HG02642 (cell line): ENCODE data around the gene TNRC6A.
"Not testable (repeated sequence)": the region's sequence is repeated elsewhere in the genome, so short reads cannot be mapped to it uniquely, and the experiment has no call there.

Source experiments
- ATAC-seq: cut with Tn5 transposase; IDR thresholded peaks from one replicate; pipeline ENCODE4 v1.9.1; 2021; ENCODE audit warnings: mild to moderate bottlenecking; ENCODE audit not compliant: unreplicated experiment, poor library complexity

Gene TNRC6A

GRCh38 chr16:24729243-24729950 is at the start of gene TNRC6A:
Gene TNRC6A, plus strand, starts transcription at chr16:24729651. Its CDS starts 191 bp downstream, at chr16:24729842.
- ATAC-seq, result peak; percentile 96

DNA sequence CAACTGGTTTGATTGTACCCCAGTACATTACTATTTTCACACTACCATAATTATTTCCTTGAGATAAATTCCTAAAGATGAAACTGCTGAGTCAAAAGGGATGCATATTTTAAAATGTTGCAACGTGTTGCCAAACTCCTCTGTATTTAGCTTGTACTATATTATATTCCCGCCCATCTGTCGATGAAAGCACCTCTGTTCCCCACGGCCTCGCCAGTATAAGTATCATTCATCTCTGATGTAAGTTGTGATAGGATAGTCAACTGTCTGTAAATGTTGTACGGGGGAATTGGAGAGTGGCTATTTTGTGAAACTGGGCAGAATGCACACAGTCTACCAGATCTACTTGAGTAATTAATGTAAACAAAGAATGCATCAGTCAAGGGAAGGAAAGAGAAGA is 47.7 kb upstream of the TNRC6A start:
- ATAC-seq, result no peak

GRCh38 chr16:24683250-24683649 is 46.2 kb upstream of the TNRC6A start:
- no peak for ATAC-seq

GRCh38 chr16:24683847-24684493 is 45.5 kb upstream of the TNRC6A start:
- ATAC-seq, result no peak

- no peak for ATAC-seq
These were observed 43.7 kb upstream of the TNRC6A start for GRCh38 chr16:24685539-24686432.

DNA sequence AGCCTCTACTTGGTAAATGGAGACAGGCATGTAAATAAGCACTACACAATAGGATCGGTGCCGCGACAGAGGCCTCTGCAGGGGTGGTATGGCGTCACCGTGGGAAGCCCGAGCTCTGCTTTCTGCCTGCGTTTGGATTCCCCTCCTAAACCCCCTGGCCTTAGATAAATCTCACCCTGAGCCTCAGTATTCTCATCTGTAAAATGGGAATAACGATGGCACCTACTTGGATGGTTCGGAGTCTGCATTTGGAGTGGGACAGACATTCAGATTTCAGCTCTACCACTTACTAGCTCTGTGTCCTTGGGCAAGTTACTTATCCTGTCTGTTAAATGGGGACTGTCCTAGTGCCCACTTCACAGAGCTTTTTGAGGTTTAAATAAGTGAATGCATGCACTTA is 42.8 kb upstream of the TNRC6A start:
- ATAC-seq, result no peak

GRCh38 chr16:24688359-24688758 is 41.1 kb upstream of the TNRC6A start:
- ATAC-seq, result no peak

- ATAC-seq, result no peak
These were observed 40.3 kb upstream of the TNRC6A start for GRCh38 chr16:24689128-24689527.

DNA sequence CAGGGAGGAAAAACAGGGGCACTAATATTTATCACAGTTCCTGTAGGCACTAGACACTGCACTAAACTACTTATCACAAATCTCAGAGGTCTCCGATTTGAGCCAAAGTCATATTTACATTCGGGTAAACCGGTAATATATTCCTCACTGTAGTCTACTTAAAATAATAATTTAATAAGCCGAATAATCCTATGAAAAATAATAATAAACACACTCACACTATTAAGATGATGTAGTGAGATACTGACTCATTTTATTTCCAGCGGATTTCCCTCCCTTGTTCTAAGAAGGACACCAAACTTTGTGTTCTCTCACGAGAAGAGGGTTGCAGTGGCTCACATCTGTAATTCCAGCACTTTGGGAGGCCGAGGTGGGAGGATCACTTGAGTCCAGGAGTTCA is 36.6 kb upstream of the TNRC6A start:
- ATAC-seq, result no peak

- no peak for ATAC-seq
These were observed 34.5 kb upstream of the TNRC6A start for GRCh38 chr16:24694931-24695330.

DNA sequence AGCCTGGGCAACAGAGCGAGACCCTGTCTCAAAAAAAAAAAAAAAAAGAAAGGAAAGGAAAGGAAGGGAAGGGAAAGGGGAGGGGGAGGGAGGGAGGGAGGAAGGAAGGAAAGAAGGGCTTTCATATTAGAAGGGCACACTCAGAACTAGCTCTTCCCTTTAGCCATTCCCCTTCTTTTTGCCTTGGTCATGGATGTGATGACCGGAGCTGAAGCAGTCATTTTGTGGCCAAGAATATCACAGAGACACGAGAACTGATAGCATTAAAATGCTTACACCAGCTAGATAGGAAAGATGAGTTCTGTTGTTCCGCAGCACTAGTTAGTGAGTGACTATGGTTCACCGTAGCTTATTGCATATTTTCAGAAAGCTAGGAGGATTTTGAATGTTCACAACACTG is 32.8 kb upstream of the TNRC6A start:
- no peak for ATAC-seq

DNA sequence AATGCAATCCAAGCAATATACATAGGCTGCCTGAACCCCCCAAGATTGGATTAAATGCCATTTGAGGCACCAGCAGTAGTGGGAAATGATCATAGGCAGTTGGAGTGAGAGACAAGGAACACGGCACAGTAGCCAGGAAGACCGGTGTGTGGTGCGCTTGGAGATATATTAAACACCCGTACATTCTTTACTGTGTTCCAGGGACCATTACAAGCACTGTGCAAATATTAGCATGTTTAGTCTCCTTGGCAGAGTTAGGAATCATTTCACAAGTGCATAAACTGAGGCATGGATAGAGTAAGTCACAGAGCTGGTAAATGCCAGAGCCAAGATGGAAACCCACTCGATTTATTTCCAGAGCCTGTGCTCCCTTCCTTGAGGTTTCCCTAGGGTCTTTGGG is 31.1 kb upstream of the TNRC6A start:
- no peak for ATAC-seq

DNA sequence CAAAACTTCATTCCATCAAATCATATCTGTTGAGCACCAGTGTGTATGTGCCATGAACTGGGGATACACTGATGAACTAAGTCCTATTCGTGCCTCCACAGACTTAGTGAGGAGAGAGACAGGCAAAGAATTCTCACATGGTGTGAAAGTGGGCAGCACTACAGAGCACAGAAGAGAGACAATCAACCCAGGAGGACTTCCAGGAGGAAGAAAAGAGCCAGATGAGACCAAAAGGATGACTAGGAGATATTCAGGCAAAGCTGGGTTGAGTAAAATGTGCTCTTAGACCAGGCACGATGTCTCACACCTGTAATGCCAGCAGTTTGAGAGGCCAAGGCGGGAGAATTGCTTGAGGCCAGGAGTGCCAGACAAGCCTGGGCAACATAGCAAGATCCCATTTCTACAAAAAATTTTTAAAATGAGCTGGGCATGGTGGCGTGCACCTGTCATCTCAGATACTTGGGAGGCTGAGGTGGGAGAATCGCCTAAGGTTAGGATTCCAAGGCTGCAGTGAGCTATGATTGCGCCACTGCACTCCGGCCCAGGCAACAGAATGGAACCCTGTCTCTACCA is 30.2 kb upstream of the TNRC6A start:
- ATAC-seq, result no peak

DNA sequence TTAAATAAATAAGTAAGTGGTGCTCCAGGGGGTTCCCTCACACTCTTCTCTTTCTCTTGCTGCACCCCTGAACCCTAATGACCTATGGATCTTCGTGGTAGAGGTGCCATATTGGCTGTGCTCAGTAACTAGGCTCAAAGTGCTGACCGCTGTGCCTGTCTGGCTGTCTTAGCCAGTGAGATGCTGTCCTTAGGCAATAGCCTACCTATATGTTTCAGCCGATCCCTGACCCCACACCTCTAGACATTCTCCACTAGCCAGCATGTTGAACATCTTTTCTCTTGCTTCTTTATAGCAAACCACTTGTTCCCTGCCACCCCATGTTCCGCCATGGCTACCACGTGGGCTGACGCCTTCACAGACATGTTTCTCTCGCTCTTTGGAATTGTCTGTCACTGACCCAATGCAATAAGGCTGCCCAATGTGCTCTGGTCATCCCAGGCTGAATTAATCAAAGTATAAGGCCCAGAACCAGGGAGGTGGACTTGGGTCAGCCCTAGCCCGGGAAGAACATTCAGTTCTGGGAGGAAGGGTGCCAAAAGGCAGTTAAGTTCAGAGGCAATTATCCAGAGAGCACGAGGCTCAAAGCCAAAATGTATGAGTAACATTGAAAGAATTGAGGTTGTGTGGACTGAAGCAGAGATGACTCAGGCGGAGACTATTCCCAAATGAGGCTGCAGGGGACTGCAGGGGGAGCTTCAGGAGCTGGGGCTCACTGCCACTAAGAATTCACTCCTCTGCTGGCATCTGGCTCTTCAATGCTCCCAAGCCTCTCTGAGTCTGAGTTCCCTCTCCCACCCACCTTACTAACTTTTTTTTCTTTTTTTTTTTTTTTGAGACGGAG is 28.7 kb upstream of the TNRC6A start:
- ATAC-seq, result no peak

DNA sequence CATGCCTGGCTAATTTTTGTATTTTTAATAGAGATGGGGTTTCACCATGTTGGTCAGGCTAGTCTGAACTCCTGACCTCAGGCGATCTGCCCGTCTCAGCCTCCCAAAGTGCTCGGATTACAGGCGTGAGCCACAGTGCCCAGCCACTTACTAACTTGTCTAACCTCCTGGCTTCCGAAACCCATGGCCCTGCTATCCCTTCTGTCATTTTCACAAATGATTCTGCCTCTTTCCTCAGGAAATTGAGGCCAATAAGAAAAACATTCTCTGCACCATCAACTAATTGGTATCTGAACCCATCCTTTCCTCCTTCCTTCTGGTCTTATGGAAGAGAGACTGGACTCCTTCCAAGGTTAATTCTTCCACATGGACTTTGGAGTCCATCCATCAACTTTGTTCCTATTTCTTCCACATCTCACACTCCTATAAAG is 27.9 kb upstream of the TNRC6A start:
- no peak for ATAC-seq

DNA sequence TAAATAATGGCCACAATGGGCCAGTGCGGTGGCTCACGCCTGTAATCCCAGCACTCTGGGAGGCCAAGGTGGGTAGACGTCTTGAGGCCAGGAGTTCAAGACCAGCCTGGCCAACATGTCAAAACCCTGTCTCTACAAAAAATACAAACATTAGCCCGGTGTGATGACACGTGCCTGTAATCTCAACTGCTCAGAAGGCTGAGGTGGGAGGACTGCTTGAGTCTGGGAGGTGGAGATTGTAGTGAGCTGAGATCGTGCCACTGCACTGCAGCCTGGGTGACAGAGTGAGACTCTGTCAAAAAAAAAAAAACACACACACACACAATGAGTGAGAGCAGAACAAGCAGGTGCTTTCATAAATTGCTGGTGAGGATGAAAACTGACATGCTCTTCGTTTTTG is 21.7 kb upstream of the TNRC6A start:
- ATAC-seq, result not testable (repeated sequence)

DNA sequence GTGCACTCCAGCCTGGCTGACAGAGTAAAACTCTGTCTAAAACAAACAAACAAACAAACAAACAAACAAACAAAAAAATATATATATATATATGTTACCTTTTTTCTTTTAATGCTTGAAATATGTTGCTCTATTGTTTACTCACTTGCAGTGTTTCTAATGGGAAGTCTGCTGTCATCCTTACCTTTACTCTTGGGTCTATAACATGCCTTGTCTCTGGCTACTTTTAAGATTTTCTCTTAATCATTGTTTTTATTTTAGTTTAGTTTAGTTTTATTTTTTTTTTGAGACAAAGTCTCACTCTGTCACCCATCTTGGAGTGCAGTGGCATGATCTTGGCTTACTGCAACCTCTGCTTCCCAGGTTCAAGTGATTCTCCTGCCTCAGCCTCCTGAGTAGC is 16.1 kb upstream of the TNRC6A start:
- ATAC-seq, result no peak

DNA sequence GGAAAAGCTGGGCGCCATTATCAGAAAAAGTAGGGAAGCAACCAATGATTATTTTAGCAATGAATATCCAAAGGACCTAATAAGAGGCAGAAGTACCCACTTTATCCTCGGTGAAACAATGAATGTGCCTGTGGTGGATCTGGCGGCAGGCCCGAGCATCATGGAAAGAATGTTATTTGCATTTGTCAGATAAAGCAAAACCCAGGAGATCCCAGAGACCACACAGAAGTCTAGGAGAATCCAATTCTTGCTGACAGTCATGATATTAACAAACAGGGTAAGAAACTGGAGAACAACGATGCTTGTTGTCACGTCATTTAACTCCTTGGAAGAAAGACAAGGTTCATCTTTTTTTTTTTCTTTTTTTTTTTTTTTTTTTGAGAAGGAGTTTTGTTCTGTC is 12.0 kb upstream of the TNRC6A start:
- ATAC-seq, result no peak

GRCh38 chr16:24718967-24719521 is 10.4 kb upstream of the TNRC6A start:
- ATAC-seq, result no peak

- no peak for ATAC-seq
These were observed 7.6 kb upstream of the TNRC6A start for GRCh38 chr16:24721830-24722238.
